GM18498 (cell line): ENCODE results near the gene ZNF385A.

Source experiments
- ATAC-seq: cut with Tn5 transposase; IDR thresholded peaks from one replicate; pipeline ENCODE4 v1.9.1; 2021; ENCODE audit warnings: mild to moderate bottlenecking, moderate library complexity; ENCODE audit not compliant: unreplicated experiment

ZNF385A gene

DNA sequence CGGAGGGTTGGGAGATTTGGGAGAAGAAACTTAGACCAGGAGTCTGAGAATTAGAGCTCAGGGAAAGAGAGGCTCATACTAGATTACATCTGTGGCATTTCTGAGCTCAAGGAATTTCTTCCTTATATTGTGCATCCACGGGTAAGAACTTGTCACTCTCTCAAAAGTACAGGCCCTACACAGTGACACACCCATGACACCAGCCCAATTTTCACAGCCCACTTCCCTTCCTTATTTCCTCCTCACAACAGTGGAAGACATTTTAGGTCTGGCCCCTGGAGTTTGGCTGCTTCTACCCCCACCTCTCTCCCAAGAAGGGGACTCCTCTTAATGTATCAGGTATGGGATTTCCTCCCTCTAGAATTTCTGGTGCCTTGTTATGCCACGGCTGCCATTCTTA, 9.2 kb upstream of the ZNF385A start:
- ATAC-seq, result no peak

DNA sequence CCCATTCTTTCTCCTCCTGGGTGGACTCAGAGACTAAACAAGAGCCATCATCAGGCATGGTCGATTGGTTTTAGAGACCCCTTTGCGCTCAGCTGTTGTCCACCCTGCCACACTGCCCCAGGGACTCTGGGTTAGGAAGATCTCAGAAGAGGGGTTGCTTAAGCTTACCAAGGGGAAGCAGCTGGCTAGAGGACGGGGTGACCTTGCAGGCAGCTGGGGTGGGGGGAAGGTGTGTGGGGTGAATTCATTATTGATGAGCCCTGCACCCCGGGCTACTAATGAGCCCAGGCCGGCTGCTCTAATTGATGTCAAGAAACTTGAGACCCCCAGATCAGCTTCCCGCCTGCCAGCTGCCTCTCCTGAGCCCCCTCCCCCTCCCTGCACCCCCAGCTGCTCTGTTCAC, 8.7 kb upstream of the ZNF385A start:
- no peak for ATAC-seq

DNA sequence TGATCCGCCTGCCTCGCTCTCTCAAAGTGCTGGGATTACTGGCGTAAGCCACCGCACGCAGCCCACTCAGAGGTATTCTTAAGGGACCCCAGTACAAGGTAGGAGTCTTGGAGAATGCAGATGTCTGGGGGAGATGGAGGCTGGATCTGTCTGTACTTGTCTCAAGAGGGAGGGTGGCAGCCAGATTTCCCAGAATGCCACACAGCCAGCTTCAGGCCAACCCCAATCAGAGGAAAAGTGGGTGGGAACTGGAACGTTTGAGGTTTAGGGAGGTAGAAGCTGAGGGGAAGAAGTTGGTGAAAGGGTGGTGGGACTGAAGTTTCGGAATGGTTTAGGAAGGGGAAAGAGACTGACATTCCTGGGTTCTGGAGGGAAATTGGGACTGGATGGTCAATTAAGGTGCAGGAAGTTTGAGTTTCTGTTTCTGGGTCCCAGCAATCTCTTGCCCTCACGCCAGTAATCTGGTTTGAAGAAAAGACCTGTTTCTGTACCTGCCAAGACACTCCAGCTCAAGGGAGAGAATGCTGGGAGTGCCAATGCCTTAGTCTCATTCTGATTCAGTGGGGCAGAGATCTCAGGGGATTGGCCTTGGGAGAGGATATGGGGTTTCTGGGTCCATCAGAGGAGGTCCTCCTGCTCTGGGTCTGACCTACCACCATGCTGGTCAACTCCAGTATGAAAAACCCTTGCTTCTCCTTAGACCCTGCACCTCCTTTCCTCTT, 8.1 kb upstream of the ZNF385A start:
- ATAC-seq, result no peak

DNA sequence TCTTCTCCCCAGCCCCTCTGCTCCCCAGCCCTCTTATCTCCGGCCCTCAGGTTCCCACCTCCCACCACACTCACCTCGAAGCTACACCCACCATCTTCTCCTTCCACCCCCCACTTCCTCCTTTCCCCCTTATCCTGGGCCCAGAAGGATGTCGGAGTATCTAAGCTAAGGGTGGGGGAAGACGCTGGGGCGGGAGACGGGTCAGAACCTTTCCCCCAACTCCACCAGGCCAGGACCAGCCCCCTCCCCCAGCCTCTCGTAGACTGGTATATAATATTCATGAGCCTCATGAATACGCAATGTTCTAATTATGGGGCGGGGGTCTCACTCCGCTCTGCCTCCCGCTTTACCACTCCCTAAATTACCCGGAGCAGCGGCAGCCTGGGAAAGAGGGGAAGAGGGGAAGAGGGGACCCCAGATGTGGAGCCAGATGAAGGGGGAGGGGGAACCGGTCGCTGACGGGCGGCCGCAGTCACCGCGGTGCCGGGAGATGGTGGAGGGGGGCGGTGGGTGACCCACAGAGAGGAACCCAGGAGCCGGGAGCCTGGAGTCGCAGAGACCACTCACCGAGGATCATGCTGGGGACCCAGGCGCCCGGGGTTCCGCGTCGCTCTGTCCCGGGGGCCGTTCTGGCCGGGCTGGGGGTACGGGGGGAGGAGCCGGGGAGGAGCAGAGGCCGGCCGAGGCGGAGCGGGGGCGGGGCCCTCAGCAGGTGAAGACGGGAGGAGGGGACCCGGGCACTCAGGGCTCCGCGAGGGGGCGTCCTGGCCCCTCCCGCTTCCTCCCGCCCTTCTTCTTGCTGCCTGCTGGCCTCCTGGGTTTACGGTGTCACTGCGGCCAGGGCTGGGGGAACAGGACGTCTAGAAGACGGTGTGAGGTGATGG, 6.4 kb upstream of the ZNF385A start:
- peak; percentile 81 for ATAC-seq

DNA sequence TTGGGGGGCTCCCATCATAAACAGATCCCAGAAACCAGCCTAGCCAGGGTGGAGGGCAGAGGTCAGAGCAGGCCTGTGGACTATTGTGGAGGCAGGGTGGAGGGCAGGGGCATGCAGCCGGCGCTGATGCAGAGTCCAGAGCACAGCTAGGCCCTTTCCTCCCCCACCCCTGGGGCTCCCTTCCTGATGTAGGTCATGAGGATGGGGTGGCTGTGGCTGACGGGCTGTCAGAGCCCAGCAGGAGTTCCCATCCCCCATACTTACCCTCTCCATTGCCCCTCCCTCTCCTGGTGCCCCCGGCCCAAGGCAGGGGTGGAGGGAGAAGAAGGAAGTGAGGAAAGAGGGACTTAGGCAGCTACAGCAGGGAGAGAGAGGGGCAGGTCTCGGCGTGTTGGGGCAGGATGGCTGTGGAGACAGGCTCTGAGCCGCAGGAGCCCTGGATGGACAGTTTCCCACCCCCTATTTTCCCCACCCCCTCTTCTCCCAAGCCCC, 5.7 kb upstream of the ZNF385A start:
- no peak for ATAC-seq

- ATAC-seq, result no peak
These were observed 5.2 kb upstream of the ZNF385A start for GRCh38 chr12:54389607-54390175.

DNA sequence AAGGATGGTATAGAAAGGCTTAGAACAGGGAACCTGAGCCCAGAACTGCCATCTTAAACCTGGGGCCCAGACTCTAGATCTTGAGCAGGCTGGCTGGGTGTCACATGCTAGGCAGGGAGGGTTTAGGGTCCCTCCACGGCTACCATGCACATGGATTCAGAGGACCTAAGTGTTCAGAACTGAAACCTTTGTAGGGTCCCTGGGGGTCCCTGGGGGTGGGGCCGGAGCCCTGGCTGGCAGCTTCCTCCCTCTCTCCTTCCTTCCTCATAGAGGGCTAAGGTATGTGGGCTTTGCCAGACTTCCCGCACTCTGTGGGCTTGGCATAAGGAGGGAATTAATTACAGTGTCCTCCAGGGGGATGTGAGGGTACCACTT, 4.6 kb upstream of the ZNF385A start:
- ATAC-seq, result no peak

DNA sequence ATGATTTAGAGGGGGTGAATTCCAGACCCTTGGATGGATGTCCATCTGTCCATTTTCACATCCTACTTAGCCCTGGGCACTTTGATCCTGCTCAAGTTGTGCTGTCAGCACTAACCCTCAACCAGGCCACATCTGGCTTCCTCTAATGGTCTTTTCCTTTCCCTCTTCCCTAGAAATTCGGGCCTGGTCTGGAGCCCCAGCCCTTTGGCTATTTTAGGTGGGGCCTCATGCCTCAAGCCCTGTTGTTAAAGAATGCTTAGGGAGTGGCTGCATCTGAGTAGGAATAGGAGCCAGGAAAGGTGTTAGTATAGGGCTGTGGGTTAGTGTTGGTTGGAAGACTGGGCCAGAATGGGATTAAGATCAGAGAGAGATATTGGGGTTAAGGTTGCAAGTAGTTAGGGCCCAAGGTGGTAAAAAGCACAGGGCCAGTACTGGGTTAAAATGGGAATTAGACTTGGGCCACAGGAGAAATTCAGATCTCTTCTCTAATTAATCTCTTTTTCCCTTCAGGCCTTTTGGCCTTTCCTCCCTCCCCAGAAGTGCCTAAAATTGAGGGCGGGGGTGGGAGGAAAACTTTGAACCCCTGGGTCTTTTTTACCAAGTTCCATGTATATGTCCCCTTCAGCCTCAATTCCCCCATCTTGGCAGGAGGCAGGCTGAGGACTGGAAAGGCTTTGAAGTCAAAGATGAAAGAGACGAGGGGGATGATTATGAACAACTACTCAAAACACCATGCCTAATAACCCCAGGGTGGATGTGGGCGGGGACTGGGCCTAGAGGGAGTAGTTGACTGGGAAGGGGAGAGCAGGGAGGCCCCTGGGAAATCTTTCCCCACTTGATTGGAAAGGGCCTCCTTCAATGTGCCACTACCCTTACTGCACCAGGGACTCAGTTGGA, 4.0 kb upstream of the ZNF385A start:
- ATAC-seq, result no peak

DNA sequence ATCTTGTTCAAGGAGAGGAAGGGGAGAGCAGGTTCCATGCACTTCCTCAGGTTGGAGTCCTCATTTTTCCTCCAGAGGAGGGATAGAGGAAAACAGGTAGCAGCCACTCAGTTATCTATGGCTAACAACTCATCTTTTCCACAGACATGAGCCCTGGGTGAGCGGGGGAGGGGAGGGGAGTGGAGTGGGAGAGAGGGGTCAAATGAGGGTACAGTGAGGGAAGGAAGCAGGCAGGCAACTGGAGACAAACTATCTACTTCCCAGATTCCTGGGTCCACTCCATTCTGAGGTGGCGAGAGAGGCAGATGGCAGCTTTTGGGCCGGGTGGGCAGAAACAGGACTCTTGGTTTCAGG, 2.6 kb upstream of the ZNF385A start:
- no peak for ATAC-seq

GRCh38 chr12:54386403-54387113, 2.0 kb upstream of the ZNF385A start:
- ATAC-seq, result no peak

DNA sequence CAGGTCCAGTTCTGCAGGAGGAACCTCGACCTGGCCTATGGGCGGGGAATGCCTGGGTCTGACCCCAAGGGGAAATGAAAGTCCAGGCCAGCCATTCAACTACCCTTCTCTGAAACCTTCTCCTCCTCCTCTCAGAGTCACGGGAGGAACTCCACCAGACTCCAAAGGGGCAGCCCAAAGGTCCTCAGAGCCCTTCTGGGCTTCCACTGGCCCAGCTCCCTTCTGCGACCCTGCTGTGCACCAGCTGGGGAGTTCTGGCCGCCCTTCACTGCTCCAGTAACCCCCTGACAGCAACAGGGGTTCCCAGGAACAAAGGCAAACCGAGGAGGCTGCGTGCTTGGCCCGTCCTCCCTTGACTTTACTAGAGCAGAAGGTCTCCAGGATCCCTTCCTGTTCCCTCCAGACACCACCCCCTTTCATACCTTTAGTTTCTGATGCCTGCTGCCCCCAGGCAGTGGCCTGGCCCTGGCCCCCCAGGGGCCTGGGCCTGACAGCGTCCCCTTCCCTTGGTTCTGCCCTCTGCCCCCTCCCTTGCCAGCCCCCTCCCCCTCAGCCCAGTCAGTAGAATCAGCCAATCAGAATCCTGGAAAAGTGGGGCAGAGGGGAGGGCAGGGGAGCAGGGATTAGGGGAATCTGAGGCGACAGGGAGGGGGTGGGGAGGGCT, 850 bp upstream of the ZNF385A start:
- ATAC-seq, result peak; percentile 50

- ATAC-seq, result no peak
These were observed 1.4 kb downstream of the ZNF385A start for GRCh38 chr12:54383041-54383609.

DNA sequence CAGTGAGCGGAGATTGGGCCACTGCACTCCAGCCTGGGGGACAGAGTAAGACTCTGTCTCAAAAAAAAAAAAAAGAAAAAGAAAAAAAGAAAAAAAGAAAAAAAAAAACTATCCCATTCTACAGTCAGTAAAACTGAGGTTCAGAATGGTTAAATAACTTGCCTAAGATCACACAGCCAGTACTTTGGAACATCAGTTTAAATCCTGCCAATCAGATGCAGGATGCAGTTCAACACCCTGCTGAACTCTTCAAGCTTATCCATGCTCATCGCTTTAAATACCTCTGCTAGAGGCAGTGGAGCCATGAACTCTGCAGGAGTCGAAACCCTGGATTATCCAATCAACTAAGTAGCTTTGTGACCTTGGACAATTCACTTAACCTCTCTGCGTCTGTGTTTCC, 3.4 kb downstream of the ZNF385A start:
- ATAC-seq, result no peak

GRCh38 chr12:54379398-54380201, 4.9 kb downstream of the ZNF385A start:
- peak; percentile 90 for ATAC-seq

GRCh38 chr12:54378796-54379397, 5.6 kb downstream of the ZNF385A start:
- ATAC-seq, result no peak

DNA sequence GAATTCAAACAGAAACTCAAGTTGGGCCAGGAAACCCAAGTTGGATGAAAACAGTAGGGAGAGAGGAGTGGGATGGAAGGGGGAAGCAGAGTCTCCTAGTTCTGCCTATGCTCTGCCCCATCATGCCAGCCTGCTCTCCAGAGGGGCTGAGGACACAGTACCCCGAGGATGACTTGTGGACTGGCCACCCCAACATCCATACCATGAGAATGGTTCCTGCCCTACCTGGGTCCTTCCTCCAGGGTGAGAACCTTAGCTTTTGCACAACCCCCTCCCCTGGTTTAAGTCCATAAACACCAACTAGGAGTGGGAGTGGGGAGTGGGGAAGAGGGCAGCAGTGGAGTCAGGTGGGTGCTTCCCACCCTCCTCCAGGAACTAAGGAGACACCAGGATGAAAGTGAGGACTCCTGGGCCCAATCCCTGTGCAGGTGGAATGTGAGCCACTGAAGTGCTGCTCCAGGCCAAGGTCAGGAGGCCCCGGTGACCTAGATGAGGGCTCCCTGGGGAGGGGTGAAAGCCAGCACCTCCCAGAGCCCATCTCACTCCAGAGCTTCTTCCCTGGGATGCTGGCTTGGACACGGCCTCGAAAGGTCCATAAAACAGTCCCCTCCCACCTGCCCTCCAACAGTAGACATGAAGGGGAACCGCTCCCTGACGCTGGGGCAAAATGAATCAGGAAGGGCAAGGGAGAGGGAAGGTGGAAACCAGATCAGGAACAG, 6.6 kb downstream of the ZNF385A start:
- ATAC-seq, result no peak

DNA sequence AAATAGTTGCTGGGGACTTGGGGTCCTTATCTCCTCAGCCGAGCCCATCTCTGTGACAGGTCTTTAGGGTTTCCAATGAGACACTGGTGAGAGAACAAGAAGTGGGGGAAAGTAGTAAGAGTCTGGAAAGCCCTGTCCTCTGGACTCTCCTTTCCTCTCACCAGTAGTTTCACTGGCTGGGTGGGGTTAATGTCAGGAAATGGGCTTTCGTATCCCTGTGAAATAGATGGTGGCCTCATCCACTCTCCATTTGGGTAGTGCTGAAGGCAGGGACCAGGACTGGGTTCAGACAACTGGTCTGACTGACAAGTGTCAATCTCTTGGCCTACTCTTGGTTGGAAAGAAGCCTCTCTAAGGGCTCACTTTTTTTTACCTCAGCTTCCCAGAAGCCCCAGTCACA, 7.5 kb downstream of the ZNF385A start:
- ATAC-seq, result no peak

DNA sequence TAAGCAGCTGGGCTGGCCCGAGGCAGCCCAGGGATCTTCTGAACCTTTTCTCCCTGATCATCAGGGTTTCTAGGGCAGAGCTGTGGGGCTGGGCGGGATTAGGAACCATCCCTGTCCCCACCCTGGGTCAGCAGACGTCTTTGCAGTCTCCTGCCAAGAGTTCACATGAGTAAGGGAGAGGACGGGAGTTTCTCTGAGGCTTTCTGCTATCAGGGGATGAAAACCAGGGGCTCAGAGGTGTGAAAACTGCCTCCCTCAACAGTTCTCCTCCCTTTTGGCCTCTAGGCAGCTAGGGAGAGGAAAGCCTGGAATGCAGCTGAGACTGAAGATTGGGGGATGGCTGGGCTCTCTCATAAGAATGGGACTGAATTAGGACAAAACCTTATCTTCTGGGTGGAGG, 7.9 kb downstream of the ZNF385A start:
- no peak for ATAC-seq
